Activated CD4-positive, alpha-beta T cell treated with anti-CD3 and anti-CD28 coated beads, Interleukin-2, amount 50 U/mL, for 48 hours (primary cell): ENCODE data around the gene MOV10L1.
"Not testable (repeated sequence)": the region's sequence is repeated elsewhere in the genome, so short reads cannot be mapped to it uniquely, and the experiment has no call there.

Experiments used
- DNase-seq, 2 experiments: peaks; one replicate each; pipeline ENCODE4 v3.0.0-alpha.2; 2020

The MOV10L1 gene

DNA sequence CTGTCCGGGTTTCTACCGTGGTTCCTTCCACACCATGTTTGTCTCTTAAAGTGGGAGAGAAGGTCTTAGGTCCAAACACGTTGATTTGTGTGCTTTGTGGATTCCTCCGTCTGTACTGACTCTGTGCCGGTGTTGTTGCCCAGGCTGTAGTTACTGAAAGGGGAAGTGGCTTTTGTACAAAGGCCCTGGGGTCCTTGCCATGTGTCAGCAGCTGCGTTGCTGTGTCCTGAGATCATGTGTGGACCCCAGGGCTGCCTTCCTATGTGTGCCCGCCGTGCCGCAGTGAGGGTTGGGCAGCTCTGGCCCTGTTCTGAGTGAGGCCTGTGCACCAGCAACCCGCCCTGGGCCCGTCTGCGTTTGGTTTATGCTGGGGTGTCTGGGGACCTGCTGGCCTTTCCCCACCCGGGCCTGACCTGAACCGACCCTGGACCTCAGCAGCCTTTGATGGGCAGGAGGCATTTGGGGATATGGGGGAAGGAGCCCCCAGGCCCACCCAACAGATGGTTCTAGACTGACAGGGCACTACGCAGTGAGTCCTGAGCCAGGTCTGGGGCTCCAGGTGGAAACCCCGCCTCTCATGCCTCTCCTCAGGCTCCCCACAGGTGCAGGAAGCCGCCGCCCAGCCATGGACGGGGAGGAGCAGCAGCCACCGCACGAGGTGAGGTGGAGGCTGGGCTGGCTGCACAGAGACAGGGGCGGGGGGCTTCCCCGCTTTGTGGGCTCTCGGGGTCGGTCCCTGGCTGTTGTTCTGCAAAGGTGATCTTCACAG, 102.8 kb downstream of the MOV10L1 start:
- DNase-seq: peak in 1 of 2 experiments; percentile 36

GRCh38 chr22:50193621-50194020, 103.8 kb downstream of the MOV10L1 start:
- DNase-seq: no peak

GRCh38 chr22:50194037-50194805, 104.4 kb downstream of the MOV10L1 start:
- no peak for DNase-seq

DNA sequence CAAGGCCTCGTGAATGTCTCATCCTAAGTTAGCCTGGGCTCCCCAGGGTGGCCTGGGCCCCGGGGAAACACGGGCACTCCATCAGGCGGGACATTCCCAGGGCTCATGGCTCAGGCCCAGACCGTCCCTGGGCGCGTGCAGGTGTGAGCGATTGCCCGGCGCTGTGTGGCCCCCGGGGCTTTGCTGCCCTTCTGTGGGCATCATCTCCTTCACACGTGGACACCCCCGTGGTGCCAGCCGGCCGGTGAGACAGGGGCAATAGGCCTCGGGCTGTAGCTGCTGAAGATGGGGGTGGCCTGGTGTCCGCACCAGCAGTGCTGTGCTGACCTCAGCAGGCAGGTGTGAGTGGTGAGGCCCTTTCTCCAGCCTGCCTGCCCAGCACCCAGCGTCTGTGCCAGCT, 106.5 kb downstream of the MOV10L1 start:
- DNase-seq: no peak

- DNase-seq: no peak
Observed at GRCh38 chr22:50197000-50197800, 107.4 kb downstream of the MOV10L1 start.

GRCh38 chr22:50197856-50198623, 108.2 kb downstream of the MOV10L1 start:
- no peak for DNase-seq

- no peak for DNase-seq
Observed at GRCh38 chr22:50198624-50199017, 108.8 kb downstream of the MOV10L1 start.

- no peak for DNase-seq
Observed at GRCh38 chr22:50199251-50199721, 109.5 kb downstream of the MOV10L1 start.

DNA sequence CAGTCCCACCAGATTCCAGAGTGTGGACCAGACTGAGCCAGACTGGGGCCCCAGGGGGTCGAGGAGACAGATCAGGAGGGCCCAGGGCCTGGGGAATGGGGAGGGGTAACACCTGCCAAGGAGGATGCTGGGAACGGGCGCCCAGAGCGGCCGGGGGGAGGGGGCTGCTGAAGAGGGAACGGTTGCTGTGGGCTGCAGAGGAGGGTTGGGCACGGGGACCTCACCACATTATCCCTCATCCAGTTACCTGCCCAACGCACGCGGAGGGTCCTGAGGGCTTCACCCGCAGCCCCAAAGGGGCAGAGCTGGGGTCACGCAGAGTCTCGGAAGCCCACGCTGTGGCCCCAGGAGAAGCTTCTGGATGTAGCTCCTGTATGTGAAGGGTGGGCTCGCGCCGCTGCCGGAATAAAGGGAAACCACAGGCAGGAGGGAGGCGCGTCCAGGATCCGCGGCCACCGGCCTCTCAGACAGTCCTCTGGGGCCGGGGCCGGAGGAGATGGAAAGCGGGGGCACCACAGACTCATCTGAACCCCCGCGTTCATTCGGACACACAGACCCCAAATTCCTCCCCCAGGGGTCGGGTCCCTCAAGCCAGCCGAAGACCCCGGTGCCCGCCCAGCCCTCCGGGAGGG, 110.1 kb downstream of the MOV10L1 start:
- DNase-seq: peak in 1 of 2 experiments; percentile 34

- DNase-seq: peak; percentile 94 to 95
Observed at GRCh38 chr22:50200461-50201190, 110.8 kb downstream of the MOV10L1 start, which contains the start of gene SELENOO. Gene SELENOO (plus strand): TSS chr22:50201011. CDS start chr22:50201037, 26 bp downstream.

DNA sequence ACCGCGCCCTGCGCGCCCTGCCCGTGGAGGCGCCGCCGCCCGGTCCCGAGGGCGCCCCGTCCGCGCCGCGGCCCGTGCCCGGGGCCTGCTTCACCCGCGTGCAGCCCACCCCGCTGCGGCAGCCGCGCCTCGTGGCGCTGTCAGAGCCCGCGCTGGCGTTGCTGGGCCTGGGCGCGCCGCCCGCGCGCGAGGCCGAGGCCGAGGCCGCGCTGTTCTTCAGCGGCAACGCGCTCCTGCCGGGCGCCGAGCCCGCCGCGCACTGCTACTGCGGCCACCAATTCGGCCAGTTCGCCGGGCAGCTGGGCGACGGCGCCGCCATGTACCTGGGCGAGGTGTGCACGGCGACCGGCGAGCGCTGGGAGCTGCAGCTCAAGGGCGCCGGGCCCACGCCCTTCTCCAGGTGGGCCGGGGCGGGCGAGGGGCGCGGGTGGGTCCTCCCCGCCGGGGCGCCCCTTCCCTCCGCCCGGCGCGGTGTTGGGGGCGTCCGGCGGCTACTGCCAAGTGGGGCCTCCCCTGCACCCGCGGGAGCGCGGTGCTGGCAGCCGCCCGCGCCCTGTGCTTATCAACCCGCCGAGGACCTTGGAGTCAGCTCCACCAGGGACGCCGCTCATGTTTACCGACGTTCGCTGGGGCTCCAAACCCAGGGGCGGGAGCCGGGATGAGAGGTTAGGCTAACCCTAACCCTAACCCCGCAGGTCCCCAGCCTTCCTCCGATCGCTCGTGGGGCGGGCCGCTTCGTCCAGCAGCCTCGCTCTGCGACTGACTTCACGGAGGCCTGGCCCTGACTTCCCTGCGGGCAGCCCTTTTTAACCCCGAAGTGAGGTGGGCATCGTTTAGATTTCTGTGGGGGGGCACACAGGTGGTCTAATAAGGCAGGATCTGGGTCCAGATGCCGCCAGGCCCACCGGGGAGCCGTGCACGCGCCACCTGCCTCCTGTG, 111.7 kb downstream of the MOV10L1 start:
- DNase-seq: no peak

- DNase-seq: no peak
Observed at GRCh38 chr22:50202130-50202666, 112.4 kb downstream of the MOV10L1 start.

GRCh38 chr22:50203288-50203687, 113.5 kb downstream of the MOV10L1 start:
- DNase-seq: no peak

- no peak for DNase-seq
Observed at GRCh38 chr22:50204571-50204970, 114.8 kb downstream of the MOV10L1 start.

- not testable (repeated sequence) for DNase-seq
Observed at GRCh38 chr22:50204998-50205397, 115.2 kb downstream of the MOV10L1 start.

DNA sequence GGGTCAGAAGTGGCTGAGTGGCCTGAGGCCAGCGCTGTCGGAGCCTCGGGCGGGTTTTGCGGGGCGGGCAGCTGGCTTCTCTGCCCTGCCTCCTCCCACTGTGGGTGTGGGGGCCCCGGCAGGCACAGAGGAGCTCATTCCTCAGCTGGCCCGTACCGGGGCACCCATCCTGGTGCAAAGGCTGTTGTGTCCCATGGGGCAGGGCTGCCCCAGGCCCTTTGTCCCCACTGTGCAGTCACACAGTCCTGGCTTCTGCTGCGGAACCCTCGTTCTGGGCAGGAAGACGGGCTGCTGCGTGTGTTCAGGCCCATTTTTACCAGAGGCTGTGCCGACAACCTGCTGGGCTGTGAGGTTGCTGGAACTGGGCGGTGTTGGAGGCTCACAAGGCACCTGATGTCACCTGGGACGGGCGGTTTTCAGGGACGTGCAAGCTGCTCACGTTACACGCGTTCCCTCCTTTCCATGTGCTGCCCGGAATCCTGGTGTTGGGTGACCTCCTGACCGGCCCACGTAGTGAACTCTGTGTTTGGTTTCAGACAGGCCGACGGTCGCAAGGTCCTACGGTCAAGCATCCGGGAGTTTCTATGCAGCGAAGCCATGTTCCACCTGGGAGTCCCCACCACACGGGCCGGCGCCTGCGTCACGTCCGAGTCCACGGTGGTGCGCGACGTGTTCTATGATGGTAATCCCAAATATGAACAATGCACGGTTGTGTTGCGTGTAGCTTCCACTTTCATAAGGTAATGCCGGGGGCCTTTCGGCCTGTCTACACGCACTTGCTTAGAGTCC, 116.2 kb downstream of the MOV10L1 start:
- no peak for DNase-seq

DNA sequence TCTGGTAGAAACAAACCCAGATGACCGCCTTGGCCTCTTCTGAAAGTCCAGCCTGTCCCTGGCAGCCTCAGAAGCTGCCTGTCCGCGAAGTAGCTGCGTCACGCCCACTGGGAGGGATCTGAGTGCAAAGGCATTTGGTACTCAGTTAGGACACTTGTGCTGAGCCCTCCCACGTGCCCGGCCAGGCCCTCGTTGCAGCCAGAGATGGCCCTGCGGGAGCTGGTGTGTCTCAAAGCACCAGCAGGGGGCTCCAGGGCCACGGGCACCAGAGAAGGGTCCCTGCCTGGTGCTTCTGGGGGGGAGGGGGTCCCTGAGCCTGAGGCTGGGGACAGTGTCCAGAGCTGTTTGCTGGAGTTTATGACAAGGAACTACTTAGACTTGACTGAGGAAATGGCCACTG, 116.8 kb downstream of the MOV10L1 start:
- no peak for DNase-seq

- DNase-seq: no peak
Observed at GRCh38 chr22:50207383-50208140, 117.8 kb downstream of the MOV10L1 start.
